GM15510 (cell line): ENCODE results near the gene ZFP62.

ENCODE experiments used
- POLR2A ChIP-seq: IDR thresholded peaks from 3 replicates; pipeline ENCODE4 v1.6.1; 2011; ENCODE audit warnings: borderline replicate concordance; ENCODE audit not compliant: insufficient read length; ENCODE audit errors: extremely low read depth

ZFP62 gene

GRCh38 chr5:180860887-180861822 is at the start of gene ZFP62:
Gene ZFP62, minus strand, starts transcription at chr5:180861276. Its CDS starts 57 bp downstream, at chr5:180861219.
- TF ChIP-seq POLR2A, result peak; percentile 73

- no peak for TF ChIP-seq POLR2A
These were observed 49.7 kb upstream of the ZFP62 start for GRCh38 chr5:180910735-180911134.

- TF ChIP-seq POLR2A, result no peak
These were observed 49.1 kb upstream of the ZFP62 start for GRCh38 chr5:180910182-180910581.

- no peak for TF ChIP-seq POLR2A
These were observed 48.7 kb upstream of the ZFP62 start for GRCh38 chr5:180909782-180910181.

- TF ChIP-seq POLR2A, result no peak
These were observed 48.1 kb upstream of the ZFP62 start for GRCh38 chr5:180908998-180909731.

- no peak for TF ChIP-seq POLR2A
These were observed 47.3 kb upstream of the ZFP62 start for GRCh38 chr5:180908400-180908799.

- no peak for TF ChIP-seq POLR2A
These were observed 40.4 kb upstream of the ZFP62 start for GRCh38 chr5:180901319-180902009.

- TF ChIP-seq POLR2A, result no peak
These were observed 39.1 kb upstream of the ZFP62 start for GRCh38 chr5:180900178-180900577.

GRCh38 chr5:180898621-180899246 is 37.7 kb upstream of the ZFP62 start, which contains the start of gene BTNL8:
Gene BTNL8, plus strand, starts transcription at chr5:180899159. Its CDS starts 152 bp downstream, at chr5:180899311.
- no peak for TF ChIP-seq POLR2A

GRCh38 chr5:180889381-180889780 is 28.3 kb upstream of the ZFP62 start:
- no peak for TF ChIP-seq POLR2A

- no peak for TF ChIP-seq POLR2A
These were observed 14.9 kb upstream of the ZFP62 start for GRCh38 chr5:180875860-180876426.

- no peak for TF ChIP-seq POLR2A
These were observed 13.9 kb upstream of the ZFP62 start for GRCh38 chr5:180874804-180875582.
